AG09309 (cell line): ENCODE data around the gene NMUR1.
"Not testable (repeated sequence)": the region's sequence is repeated elsewhere in the genome, so short reads cannot be mapped to it uniquely, and the experiment has no call there.

Experiments used
- DNase-seq: peaks from one replicate; pipeline ENCODE4 v3.0.0-alpha.2; 2010; ENCODE audit warnings: low read depth
- H3K4me3 ChIP-seq: 2 replicates; pipeline ENCODE4 v1.5.1; 2011; ENCODE audit warnings: mild to moderate bottlenecking, low read depth, low read length, moderate library complexity; ENCODE audit not compliant: control insufficient read depth
- TF ChIP-seq, protein P1 (sequence below): IDR thresholded peaks from 2 replicates; pipeline ENCODE4 v1.5.1; 2011; ENCODE audit warnings: mild to moderate bottlenecking, low read depth, low read length, inconsistent platforms; ENCODE audit not compliant: insufficient read depth, control insufficient read depth; ENCODE audit errors: missing control alignments

NMUR1 gene

DNA sequence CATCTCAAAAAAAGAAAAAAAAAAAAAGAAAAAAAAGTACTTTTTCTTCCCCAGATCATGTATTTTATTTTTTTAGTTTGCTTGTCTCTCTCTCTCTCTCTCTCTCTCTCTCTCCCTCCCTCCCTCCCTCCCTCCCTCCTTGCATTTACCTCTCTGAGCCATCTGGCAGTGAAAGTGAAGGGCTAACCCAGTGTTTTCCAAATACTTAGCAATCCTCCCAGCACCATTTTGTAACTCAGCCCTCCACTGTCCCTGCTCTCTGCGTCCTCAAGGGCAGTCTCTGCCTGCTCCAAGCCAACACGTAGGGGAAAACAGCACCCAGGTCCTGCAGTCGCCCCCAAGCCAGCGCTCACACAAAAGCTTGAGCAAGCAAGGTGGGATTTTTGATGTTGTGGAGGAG is 42.9 kb upstream of the NMUR1 start:
- no peak overlapping the region for H3K4me3 ChIP-seq
- TF ChIP-seq, protein P1, sequence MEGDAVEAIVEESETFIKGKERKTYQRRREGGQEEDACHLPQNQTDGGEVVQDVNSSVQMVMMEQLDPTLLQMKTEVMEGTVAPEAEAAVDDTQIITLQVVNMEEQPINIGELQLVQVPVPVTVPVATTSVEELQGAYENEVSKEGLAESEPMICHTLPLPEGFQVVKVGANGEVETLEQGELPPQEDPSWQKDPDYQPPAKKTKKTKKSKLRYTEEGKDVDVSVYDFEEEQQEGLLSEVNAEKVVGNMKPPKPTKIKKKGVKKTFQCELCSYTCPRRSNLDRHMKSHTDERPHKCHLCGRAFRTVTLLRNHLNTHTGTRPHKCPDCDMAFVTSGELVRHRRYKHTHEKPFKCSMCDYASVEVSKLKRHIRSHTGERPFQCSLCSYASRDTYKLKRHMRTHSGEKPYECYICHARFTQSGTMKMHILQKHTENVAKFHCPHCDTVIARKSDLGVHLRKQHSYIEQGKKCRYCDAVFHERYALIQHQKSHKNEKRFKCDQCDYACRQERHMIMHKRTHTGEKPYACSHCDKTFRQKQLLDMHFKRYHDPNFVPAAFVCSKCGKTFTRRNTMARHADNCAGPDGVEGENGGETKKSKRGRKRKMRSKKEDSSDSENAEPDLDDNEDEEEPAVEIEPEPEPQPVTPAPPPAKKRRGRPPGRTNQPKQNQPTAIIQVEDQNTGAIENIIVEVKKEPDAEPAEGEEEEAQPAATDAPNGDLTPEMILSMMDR: no peak
- no peak for DNase-seq

DNA sequence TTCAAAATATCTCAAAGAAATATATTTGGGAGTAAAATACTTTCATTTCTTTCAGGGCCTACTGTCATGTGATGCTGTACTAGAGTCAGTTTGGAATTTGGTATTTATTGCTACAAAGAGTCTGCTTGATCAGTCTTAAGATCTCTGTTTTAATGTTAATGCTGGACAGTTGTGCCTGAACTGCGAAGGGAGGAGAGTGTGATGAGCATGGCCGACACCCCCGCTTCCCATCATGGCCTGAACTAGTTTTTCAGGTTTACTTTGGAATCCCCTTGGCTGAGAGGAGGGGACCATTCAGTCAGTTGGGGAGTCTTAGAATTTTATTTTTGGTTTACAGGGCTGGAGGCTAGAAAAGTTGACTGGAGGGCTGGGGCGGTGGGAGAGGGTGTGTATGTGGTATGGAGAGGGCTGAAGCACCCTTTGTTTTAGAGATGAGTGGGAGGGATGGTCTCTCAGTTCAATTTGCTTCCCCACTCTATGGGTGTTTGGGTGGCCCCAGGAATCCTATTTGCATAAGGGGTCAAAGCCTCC is 41.5 kb upstream of the NMUR1 start:
- no peak overlapping the region for H3K4me3 ChIP-seq
- TF ChIP-seq, protein P1: no peak
- no peak for DNase-seq

DNA sequence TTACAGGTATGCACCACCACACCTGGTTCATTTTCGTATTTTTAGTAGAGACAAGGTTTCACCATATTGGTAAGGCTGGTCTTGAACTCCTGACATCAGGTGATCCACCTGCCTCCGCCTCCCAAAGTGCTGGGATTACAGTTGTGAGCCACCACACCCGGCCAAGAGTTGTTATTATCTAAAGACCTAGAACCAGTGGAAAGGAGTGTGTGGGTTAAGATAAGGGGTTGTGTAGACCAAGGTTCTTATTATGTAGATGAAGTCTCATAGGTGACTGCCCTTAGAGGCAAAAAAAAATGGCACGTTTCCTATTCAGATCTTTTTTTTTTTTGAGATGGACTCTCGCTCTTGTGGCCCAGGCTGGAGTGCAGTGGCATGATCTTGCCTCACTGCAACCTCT is 40.7 kb upstream of the NMUR1 start:
- not testable (repeated sequence) for H3K4me3 ChIP-seq, DNase-seq

DNA sequence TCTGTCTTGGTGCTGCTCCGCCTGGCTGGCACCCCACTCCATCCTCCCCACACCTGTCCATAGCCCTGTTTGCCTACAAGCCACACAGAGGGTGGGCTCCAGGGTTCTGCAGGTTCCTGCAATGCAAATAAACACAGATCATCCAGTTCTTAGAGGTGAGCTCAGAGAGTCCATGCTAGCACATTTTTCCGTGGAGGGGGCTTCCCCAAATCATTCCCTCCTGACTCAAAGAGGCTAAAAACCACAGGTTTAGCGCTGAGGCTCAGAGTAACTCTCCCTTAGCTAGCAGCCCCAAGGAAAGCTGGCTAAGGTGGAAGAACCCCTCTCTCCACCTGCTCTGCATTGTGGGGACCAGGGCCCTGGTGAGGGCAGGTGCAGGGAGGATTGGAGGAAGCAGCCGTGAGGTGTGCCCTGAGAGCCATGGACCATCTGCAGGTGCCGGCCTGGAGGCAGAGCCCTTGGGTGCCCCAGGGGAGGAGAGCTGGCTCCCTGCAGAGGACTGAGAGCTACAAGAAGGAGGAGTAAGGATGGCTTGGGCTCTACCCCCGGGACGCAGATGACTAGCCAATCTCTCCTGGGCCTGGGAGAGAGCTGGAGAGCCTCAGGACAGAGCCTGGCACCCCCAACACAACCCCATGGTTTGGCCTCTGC is 38.7 kb upstream of the NMUR1 start:
- TF ChIP-seq, protein P1: no peak
- no peak for DNase-seq
- no peak overlapping the region for H3K4me3 ChIP-seq

DNA sequence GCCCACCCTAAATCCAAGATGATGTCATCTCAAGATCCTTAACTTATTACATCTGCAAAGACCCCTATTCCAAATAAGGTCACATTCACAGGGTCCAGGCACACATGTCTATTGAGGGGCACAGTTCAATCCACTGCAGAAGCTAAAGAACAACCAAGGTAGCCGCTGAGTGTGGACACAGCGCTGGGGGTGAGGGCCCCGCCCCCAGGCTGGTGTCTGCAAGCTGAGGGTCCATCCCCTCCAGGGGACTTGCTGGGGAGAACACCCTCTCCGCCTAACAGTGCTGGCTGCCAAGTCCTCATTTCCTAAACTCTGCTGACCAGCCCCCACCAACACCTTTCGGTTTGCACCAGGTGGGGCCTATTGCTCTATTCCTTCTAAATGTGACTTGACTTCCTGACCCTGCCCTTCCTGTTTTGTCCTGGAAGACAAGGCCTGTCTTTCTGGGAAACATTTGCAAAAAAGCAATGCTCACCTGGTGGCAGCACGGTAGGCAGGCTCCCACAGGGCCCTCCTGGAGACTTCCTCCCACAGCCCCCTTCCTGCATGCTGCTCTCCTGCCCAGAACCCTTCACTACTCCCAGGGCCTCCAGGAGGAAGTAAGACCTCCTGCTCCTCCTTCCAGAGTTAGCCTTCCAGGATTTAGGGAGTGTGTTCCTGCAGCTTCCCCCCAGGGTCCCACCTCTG is 38.0 kb upstream of the NMUR1 start:
- DNase-seq: no peak
- TF ChIP-seq, protein P1: no peak
- H3K4me3 ChIP-seq: no peak overlapping the region

DNA sequence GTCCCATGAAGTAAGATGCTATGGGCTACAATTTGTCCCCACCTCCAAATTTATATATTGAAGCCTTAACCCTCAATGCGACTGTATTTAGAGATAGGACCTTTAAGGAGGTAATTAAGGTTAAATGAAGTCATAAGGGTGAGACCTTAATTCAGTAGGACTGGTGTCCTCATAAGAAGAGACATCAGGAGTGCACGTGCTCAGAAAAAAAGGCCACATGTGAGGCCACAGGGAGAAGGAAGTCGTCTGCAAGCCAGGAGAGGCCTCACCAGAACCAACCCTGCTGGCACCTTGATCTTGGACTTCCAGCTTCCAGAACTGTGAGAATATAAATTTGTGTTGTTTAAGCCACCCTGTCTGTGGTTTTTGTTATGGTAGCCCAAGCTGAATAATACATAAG is 36.9 kb upstream of the NMUR1 start:
- no peak for DNase-seq
- TF ChIP-seq, protein P1: no peak

DNA sequence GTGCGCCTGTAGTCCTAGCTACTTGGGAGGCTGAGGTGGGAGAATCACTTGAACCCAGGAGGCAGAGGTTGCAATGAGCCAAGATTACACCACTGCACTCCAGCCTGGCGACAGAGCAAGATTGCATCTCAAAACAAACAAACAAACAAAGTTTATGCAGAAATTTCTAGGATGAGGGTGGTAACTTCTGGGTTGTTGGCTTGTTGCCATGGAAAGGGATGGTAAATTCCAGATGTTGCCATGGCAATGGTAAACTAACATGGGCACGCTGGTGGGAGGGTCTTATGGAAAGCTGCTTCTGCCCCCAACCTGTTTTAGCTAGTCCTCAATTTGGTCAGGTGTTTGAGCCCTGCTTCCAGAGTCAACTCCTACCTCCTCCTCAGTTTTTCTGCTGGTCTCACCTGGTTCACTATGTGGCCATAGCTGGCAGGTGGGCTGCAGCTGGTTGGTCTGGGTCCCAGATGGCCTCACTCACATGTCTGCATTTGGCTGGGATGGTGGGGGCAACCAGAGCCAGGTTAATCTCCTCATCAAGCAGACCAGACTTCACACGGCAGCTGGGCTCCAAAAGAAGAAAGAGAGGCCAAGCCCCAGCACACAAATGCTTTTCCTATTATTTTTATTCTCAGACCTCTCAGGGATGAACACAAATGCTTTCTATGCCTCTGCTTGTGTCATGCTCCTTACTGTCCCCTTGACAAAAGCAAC is 35.8 kb upstream of the NMUR1 start:
- H3K4me3 ChIP-seq: no peak overlapping the region
- no peak for DNase-seq
- TF ChIP-seq, protein P1: no peak

More for the DNA sequence above, 36.9 kb upstream of the NMUR1 start:
- H3K4me3 ChIP-seq: no peak overlapping the region
